22Rv1 (cell line): ENCODE data around the gene NF1.

ENCODE experiments used
- H3K27ac ChIP-seq: fragments of 450-650 bp; 2 replicates; pipeline ENCODE4 v1.5.1; 2017
- CTCF ChIP-seq: fragments of 450-650 bp; IDR thresholded peaks from 2 replicates; pipeline ENCODE4 v1.5.1; 2017; ENCODE audit warnings: mild to moderate bottlenecking
- ZFX ChIP-seq: fragments of 450-650 bp; IDR thresholded peaks from 2 replicates; pipeline ENCODE4 v1.6.1; 2017; ENCODE audit warnings: antibody characterized with exemption, borderline replicate concordance

The NF1 gene

GRCh38 chr17:31225831-31226230 lies 131.1 kb downstream of the NF1 start:
- TF ChIP-seq CTCF (no peak), ZFX (no peak)
- H3K27ac ChIP-seq: no peak overlapping the region

GRCh38 chr17:31226373-31226772 lies 131.6 kb downstream of the NF1 start:
- TF ChIP-seq ZFX: no peak
- TF ChIP-seq CTCF: no peak
- H3K27ac ChIP-seq: no peak overlapping the region

- no peak overlapping the region for H3K27ac ChIP-seq
- TF ChIP-seq CTCF: no peak
- no peak for TF ChIP-seq ZFX
Measured at GRCh38 chr17:31226950-31227349, 132.2 kb downstream of the NF1 start.

- H3K27ac ChIP-seq: no peak overlapping the region
- no peak for TF ChIP-seq CTCF
- TF ChIP-seq ZFX: no peak
Measured at GRCh38 chr17:31231852-31232251, 137.1 kb downstream of the NF1 start.

GRCh38 chr17:31235110-31235509 lies 140.3 kb downstream of the NF1 start:
- no peak overlapping the region for H3K27ac ChIP-seq
- TF ChIP-seq CTCF (no peak), ZFX (no peak)

GRCh38 chr17:31236137-31236536 lies 141.4 kb downstream of the NF1 start:
- no peak overlapping the region for H3K27ac ChIP-seq
- no peak for TF ChIP-seq CTCF
- no peak for TF ChIP-seq ZFX

GRCh38 chr17:31236712-31237111 lies 141.9 kb downstream of the NF1 start:
- no peak for TF ChIP-seq CTCF
- TF ChIP-seq ZFX: no peak
- H3K27ac ChIP-seq: no peak overlapping the region

GRCh38 chr17:31241116-31241515 lies 146.3 kb downstream of the NF1 start:
- H3K27ac ChIP-seq: no peak overlapping the region
- no peak for TF ChIP-seq ZFX
- no peak for TF ChIP-seq CTCF
